ENCODE results near the gene TRERF1.

GRCh38 chr6:42225419-42225818 is 226.3 kb downstream of the TRERF1 start:
- TF ChIP-seq MEF2A (IDR thresholded peaks at IDR 0.05; ENCODE audit: borderline replicate concordance, low read depth): no peak
- TF ChIP-seq, protein P1, sequence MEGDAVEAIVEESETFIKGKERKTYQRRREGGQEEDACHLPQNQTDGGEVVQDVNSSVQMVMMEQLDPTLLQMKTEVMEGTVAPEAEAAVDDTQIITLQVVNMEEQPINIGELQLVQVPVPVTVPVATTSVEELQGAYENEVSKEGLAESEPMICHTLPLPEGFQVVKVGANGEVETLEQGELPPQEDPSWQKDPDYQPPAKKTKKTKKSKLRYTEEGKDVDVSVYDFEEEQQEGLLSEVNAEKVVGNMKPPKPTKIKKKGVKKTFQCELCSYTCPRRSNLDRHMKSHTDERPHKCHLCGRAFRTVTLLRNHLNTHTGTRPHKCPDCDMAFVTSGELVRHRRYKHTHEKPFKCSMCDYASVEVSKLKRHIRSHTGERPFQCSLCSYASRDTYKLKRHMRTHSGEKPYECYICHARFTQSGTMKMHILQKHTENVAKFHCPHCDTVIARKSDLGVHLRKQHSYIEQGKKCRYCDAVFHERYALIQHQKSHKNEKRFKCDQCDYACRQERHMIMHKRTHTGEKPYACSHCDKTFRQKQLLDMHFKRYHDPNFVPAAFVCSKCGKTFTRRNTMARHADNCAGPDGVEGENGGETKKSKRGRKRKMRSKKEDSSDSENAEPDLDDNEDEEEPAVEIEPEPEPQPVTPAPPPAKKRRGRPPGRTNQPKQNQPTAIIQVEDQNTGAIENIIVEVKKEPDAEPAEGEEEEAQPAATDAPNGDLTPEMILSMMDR (IDR thresholded peaks at IDR 0.05): no peak
- no peak for TF ChIP-seq REST (IDR thresholded peaks at IDR 0.05; ENCODE audit: low read depth, low read length)
- TF ChIP-seq EP300 (IDR thresholded peaks at IDR 0.05; ENCODE audit: borderline replicate concordance in 1 of 2, low read depth in 1 of 2, low read length in 1 of 2): no peak
- no peak for TF ChIP-seq FOXM1 (IDR thresholded peaks at IDR 0.05; ENCODE audit: low read depth)
- TF ChIP-seq, protein P2, sequence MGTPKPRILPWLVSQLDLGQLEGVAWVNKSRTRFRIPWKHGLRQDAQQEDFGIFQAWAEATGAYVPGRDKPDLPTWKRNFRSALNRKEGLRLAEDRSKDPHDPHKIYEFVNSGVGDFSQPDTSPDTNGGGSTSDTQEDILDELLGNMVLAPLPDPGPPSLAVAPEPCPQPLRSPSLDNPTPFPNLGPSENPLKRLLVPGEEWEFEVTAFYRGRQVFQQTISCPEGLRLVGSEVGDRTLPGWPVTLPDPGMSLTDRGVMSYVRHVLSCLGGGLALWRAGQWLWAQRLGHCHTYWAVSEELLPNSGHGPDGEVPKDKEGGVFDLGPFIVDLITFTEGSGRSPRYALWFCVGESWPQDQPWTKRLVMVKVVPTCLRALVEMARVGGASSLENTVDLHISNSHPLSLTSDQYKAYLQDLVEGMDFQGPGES (IDR thresholded peaks at IDR 0.05; ENCODE audit: low read depth, low read length): no peak
- TF ChIP-seq RFX5 (IDR thresholded peaks at IDR 0.05; ENCODE audit: low read length): no peak
- TF ChIP-seq EZH2phosphoT487 (IDR thresholded peaks at IDR 0.05; ENCODE audit: borderline replicate concordance, low read depth): no peak
- TF ChIP-seq FOSL2 (IDR thresholded peaks at IDR 0.05; ENCODE audit: borderline replicate concordance, low read depth): no peak
- TF ChIP-seq POLR2AphosphoS5 (IDR thresholded peaks at IDR 0.05; ENCODE audit: low read depth, low read length): no peak
- no peak for TF ChIP-seq NRF1 (IDR thresholded peaks at IDR 0.05; ENCODE audit: low read depth, low read length)
- TF ChIP-seq GABPA (IDR thresholded peaks at IDR 0.05; ENCODE audit: low read depth): no peak

Data from SK-N-SH (cell line).